GM21717 (cell line): ENCODE results near the gene PTPN14.
"Not testable (repeated sequence)": the region's sequence is repeated elsewhere in the genome, so short reads cannot be mapped to it uniquely, and the experiment has no call there.

ENCODE experiments used
- ATAC-seq: cut with Tn5 transposase; IDR thresholded peaks from one replicate; pipeline ENCODE4 v1.9.1; 2021; ENCODE audit warnings: mild to moderate bottlenecking, moderate library complexity; ENCODE audit not compliant: unreplicated experiment

PTPN14 gene

GRCh38 chr1:214542275-214543199, 8.9 kb downstream of the PTPN14 start:
- no peak for ATAC-seq

DNA sequence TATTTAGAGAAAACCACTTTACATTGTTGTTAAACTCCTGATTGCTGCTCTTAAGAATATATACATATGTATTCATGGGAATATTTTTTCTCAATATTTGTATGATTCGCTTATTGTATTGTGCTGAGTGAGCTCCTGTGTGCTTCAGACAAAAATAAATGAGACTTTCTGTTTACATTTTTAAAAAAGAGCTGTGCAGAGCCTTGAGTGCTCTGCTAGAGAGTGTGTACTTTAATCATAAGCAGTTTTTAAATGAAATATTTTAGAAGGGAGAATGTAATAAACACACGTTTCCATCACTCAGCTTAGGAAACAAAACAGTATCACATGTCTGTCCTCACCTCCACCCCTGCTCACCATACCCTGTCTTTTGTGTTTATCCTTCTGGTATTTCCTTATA, 9.7 kb downstream of the PTPN14 start:
- ATAC-seq, result no peak

GRCh38 chr1:214541206-214541605, 10.2 kb downstream of the PTPN14 start:
- no peak for ATAC-seq

- no peak for ATAC-seq
Observed at GRCh38 chr1:214540324-214540723, 11.1 kb downstream of the PTPN14 start.

DNA sequence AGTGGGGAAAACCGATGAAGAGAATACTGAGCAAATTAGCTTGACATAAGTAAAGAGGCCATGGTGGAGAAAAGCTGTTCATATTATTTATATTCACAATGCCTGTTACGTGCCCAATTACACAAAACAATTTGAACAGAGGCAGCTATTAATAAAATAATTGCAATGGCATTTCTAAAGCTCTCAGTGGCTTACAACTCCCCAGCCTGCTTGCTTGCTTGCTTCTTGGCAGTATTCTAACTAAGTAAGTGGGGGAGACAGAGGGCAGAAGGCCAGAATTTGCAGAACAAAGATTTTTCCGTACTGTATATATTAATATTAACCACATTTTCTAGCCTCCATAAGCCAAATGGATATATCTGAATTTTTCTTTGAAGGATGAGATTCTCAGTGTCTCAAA, 12.9 kb downstream of the PTPN14 start:
- no peak for ATAC-seq

- no peak for ATAC-seq
Observed at GRCh38 chr1:214537872-214538473, 13.4 kb downstream of the PTPN14 start.

DNA sequence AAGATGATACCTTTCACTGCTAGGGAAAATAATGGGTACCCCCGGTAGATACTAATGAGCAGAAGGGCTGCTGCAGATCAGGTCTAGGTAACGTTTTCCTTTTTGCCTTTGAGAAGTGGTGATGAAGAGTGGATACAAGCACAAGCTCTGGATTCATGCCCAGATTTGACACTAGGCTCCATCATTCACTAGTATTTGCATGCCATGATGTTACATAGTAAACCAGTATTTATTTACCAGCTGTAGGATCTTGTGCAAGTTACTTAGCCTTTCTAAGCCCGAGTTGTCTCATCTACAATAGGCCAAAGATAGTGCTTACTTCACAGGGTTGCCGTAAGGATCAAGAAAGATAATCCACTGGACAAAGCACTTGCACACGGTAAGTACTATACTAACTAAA, 14.2 kb downstream of the PTPN14 start:
- no peak for ATAC-seq

- ATAC-seq, result no peak
Observed at GRCh38 chr1:214532070-214532469, 19.3 kb downstream of the PTPN14 start.

GRCh38 chr1:214525535-214526019, 25.8 kb downstream of the PTPN14 start:
- peak; percentile 58 for ATAC-seq

DNA sequence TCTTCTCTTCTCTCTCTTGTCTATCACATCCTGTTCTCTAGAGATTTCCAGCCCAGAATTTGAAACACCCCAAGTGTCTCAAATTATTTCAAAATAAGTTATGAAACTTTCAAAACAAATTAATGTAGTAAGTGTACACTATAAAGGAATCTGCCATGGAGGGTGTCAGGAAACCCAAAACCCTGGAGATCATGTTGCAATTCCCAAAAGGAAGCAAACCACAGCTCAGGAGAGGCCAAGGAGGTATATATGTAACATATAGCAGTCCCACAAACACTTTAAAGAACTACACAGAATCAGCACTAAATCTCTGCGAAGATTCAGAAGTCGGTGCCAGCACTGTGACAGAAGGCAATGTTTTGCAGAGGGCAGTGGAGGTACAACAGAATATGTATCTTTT, 26.6 kb downstream of the PTPN14 start:
- no peak for ATAC-seq

GRCh38 chr1:214523124-214523824, 28.1 kb downstream of the PTPN14 start:
- no peak for ATAC-seq

DNA sequence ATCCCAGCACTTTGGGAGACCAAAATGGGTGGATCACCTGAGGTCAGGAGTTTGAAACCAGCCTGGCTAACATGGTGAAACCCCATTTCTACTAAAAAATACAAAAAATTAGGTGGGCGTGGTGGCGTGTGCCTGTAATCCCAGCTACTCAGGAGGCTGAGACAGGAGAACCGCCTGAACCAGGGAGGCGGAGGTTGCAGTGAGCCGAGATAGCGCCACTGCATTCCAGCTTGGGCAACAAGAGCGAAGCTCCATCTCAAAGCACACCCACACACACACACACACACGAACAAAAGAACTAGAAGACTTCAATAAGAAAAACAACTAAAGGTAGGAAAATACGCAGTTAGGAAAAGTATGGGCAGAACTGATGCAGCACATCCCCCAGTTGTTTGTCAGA, 29.9 kb downstream of the PTPN14 start:
- ATAC-seq, result not testable (repeated sequence)

GRCh38 chr1:214520544-214521165, 30.7 kb downstream of the PTPN14 start:
- no peak for ATAC-seq

DNA sequence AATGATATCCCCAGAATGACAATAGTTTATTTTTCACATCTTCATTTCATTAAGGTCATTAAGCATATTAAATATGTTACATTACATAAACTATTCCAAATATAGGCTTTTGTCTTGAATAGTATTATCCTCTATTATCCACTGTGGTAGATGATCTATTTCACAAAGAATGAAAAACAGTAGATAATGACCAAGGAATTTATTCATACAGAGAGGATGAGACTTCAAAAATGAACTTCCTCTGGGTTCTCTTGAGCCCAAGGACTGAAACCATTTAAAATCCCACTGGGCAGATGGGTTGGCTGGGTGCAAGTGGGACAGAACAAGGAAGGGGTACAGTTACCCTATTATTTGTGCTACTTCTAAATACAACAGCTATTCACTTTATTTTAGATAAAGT, 33.0 kb downstream of the PTPN14 start:
- no peak for ATAC-seq

DNA sequence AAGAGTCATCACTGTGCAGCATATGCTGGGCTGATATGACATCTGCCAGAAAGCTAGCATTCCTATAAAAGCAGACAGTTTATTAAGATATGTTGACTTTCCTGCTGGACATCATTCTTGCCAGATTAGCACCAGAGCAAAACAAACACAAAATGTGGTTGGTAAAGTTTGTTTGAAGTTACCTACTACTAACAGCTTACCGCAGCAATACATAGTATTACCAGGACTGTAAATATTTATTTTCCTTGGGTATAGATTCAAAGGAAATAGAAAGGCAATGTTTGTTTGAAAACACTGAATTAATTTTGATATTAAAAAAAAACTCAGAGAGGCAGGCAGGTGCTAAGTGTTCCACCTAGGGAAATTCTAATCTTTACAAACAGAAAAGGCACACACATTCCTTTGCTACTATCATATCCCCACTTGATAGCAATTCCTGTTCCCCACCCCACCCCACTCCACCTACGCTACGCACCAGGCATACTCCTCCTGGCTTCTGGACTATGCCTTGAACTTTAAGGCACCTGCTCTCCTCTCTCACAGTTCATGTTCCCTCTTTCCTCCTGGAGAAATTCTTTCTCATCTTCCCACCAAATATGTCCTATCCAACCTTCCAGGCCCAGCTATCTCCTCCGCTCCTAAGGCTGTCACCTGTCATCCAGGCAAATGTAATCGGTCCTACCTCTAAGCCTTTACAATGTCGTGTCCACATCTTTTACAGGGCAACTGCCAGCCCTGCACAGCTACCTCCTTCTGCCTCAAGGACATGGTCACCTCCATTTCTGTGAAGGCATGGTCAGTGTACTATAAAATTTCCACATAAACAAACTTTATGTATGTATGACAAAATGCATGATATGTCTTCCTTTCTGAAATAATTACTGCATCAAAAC, 34.7 kb downstream of the PTPN14 start:
- ATAC-seq, result no peak

GRCh38 chr1:214515544-214516433, 35.6 kb downstream of the PTPN14 start:
- ATAC-seq, result no peak

DNA sequence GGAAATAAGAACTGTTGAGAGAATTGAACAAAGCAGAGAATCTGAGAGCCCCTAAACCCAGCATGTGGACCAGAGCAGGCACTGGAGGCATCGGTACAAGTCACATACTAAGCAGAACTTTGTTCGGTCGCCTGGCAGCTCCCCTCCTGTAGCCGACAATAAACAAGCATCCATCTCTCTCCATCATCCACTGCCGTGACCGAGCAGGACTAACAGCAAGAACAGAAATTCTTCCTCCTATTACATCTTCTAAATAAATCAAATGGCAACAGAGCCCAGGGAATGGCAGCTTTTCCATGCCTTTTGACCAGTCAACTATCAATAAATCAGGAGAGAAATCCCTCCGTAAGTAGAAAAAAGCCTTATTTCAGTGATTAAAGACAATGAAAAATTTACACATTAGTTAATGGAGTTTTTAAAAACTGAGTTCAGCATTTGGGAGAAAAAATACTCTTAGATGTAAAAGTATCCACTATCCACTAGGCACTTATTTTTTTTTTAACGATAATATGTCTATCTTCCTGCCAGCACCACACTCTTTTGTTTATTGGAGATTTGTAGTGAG, 36.5 kb downstream of the PTPN14 start:
- no peak for ATAC-seq

DNA sequence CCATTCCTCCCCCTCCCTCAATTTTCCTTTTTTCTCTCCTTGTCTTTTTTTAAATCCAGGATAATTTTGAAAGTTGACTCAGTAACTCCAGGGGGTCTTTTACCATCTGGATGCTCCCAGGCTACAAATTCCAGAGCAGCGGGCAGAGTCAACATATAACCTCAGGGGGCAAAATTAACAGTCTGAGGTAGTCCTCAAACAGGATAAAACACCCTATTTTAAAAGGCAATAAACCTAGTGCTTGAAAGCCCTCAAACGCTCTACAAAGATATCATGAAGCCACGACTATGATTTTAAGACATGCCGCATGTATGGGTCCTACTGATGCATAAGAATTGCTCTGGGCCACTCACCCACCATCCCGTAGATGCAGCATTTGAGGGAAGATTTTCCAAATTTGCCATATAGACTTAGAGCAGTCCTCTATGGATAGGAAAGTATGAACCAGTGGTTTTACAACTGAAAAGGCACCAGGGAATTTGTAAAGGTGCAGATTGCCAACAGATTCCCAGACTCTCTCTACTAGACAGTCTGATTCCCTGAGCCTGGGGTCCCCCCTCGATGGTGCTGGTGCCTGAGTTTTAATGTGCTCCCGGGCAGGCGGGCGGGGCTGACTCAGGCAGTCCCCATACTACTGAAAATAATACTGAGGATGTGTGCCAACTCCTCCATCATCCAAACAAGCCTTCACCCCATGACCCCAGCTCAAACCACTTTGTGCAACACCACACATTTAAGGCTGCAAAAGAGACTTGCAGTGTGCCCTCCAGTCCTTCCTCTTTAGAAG, 37.2 kb downstream of the PTPN14 start:
- no peak for ATAC-seq
